DMS53 treated with DMSO at 0.1 percent for 48 hours (cell line): ENCODE results near the gene CDSN.
A peak's percentile ranks its signal among the peaks of the same experiment; 100 is the strongest.
"Not testable (repeated sequence)": the region's sequence is repeated elsewhere in the genome, so short reads cannot be mapped to it uniquely, and the experiment has no call there.

Source experiments
- DNase-seq: peaks from one replicate; lab custom pipeline; 2025; ENCODE audit not compliant: unreplicated experiment; lab: John Stamatoyannopoulos, UW

Gene CDSN, protein sequence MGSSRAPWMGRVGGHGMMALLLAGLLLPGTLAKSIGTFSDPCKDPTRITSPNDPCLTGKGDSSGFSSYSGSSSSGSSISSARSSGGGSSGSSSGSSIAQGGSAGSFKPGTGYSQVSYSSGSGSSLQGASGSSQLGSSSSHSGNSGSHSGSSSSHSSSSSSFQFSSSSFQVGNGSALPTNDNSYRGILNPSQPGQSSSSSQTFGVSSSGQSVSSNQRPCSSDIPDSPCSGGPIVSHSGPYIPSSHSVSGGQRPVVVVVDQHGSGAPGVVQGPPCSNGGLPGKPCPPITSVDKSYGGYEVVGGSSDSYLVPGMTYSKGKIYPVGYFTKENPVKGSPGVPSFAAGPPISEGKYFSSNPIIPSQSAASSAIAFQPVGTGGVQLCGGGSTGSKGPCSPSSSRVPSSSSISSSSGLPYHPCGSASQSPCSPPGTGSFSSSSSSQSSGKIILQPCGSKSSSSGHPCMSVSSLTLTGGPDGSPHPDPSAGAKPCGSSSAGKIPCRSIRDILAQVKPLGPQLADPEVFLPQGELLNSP

DNA sequence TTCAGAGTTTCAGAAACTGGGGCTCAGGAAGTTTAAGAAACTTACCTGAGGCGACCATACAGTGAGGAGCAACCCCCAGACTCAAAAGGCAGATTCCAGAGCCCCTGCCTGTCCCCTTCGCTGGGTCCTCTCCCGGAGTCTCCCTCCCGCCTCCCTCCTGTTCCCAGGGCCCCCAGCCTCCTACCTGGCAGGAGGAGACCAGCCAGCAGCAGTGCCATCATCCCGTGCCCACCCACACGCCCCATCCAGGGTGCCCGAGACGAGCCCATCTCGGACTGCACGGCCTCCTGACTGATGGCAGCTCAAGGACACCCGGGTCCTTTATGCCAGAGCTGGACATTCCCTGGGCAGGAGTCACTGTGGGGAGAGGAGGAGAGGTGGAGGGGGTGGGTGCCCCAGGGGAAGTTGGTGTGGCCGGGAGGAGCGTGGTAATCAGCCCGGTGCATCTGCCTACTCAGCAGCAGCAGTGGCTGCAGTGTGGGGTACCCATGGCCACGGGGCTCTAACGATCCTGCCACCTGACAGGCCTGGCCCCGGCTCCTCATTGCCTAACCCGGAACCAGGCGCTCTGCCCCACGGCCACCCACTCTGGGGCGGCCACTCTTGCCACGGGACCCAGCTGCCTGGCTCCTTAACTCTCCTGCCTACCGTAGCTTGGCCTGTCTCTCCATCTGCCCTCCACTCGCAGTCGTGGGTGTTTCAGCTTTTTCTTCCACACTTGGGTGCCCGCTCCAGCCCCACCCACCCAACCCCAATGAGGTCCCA, at the start of gene CDSN:
Gene CDSN, minus strand, starts transcription at position 296 of the 765 bp plus-strand sequence. Its CDS starts 27 bp downstream, at position 269.
- no peak for DNase-seq

DNA sequence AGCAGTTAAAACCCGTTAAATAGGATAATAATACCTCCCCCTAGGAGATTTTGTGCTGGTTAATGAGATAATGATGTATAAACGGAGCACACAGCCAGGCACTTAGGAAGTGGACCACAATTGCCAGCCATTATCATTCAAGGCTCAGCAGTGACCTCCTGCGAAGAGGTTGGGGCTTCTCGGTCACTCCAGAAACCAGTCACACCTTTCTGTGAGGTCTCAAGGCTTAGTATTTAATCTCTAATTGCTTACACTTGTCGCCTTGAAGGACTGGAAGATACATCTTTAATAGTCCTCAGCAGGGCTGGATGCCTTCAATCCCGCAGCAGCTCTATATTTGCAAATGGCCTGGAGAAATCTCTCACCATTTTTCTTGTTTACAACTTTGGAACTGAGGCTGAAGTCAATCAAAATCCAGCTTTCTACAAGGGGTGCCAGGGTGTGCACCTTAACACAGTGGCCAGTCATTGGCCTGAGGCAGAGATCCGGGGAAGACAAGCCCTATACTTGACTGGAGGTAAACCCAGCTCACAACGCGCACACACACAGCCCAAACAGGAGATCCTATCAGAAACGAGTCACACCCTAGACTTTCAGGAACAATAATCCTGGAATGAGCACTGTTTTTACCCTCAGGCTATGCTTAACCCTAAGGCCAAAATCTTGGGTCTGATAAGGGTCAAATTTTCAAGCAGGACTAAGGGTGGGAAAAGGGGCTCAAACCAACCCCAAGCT, 49.0 kb upstream of the CDSN start:
- DNase-seq: no peak

DNA sequence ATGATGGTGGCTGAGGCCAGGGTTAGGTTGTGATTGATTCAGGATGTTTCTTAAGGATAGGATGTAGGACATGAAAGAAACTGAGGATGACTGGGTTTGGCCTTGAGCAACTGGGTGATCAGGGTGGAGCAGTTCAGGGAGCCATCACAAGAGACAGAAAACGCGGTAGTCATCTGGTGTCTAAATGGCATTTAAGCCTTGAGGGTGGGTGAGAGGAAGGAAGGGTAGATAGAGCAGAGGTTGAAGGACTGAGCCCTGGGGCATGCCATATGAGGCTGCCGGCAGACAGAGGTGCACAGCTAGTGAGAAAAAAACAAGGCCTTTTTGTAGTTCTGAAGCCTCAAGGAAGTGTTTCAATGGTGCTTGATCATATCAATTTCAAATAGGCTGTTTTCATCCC, 48.4 kb upstream of the CDSN start:
- no peak for DNase-seq

DNA sequence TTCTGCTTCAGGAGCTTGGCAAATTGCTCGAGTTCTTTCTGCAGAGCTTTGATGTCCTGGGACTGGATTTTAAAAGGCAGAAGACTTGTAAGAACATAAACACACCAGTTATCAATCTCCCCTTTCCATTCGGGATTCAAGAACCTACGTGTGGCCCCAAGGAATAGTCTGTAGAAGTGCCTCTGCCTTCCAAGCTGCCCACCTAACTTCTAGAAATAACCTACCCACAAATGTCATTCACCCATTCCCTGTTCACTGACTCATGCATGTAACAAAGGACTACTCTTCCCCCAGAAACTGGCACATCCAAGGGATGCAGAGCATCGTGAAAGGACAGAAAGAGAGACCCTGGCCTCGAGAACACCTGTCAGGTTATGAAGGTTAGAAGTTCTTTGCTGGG, 45.7 kb upstream of the CDSN start:
- DNase-seq: no peak

DNA sequence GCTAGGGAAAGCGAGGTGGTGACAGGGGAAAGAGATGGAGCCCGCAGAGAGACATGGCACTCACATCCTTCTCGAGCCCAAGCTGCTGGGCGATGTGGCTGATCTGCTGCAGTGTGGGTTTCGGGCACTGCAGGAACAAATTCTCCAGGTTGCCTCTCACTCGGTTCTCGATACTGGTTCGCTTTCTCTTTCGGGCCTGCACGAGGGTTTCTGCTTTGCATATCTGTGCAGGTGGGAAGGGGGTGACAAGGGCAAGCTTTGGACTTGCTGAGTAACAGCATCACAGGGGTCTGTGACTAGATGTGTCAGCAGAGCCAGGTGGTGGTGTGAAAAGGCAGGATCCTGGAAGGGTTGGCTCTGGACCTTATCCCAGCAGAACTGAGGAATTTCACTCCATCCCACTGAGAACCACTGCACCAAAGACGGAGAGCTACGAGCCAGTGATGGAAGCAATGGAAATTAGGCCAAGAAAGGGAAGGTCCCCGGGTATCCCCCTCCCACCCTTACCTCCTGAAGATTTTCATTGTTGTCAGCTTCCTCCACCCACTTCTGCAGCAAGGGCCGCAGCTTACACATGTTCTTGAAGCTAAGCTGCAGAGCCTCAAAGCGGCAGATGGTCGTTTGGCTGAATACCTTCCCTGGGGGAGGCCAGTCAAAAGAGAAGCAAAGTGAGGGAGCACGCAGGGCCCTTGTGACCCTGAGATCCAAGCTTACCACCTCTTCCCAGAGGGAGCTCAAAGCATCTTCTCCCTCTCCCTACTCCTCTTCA, 45.0 kb upstream of the CDSN start:
- not testable (repeated sequence) for DNase-seq

DNA sequence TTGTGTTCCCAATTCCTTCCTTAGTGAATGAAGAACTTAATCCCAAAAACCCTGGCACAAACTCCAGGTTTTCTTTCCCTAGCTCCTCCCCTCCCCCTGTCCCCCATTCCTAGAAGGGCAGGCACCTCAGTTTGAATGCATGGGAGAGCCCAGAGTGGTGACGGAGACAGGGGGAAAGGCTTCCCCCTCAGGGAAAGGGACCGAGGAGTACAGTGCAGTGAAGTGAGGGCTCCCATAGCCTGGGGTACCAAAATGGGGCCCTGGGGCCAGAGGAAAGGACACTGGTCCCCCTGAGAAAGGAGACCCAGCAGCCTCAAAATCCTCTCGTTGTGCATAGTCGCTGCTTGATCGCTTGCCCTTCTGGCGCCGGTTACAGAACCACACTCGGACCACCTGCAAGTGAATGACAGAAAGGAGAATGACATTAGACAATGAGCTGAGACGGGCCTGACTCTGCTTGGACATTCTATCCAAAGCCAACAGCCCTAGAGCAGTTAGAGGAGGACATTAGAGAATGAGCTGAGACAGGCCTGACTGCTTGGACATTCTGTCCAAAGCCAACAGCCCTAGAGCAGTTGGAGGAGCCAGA, 44.3 kb upstream of the CDSN start:
- not testable (repeated sequence) for DNase-seq

DNA sequence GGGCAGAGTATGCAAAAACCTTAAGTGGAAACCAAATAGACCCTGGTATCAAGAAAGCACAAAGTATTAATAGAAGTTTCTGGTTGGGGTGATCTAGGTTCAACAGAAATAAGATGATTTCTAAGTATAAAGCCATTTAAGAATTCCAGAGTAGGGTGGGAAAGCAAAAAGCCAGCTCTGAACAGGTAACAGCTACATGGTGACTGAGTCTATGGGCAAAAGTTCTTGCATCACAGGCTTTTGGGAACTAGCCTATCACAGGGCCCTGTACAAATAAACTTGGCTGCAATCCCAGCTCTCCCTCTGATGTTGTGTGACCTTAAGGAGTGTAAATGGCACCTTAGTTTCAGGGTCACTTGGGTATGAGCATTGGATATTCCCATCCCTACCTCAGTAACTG, 43.7 kb upstream of the CDSN start:
- DNase-seq: no peak

DNA sequence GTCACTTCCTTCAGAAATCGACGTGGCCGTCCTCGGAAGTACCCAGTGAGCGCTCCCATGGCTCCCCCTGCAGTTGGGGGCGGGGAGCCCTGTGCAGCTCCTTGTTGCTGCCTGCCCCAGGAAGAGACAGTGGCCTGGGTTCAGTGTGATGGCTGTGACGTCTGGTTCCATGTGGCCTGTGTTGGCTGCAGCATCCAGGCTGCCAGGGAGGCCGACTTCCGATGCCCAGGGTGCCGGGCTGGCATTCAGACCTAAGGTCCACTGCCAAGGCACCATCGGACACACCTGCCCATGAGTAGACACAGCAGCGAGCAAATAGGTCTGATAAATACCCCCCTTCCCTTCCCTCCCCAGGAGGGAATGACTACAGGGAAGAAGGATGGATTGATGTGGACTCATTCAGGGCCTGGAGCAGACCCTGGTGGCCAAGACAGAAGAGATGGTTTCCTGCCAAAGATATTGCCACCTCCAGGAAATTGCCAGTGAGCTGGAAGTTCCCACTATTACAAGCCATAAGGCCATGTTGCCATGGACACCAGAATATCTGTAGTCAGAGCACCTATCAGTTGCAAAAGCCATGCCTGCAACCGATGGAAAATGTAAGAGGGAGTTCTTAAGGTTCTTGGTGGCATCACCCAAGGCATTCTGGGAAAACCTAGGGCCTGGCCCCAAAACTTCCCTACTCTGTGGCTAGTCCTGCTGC, 42.4 kb upstream of the CDSN start:
- DNase-seq: no peak

DNA sequence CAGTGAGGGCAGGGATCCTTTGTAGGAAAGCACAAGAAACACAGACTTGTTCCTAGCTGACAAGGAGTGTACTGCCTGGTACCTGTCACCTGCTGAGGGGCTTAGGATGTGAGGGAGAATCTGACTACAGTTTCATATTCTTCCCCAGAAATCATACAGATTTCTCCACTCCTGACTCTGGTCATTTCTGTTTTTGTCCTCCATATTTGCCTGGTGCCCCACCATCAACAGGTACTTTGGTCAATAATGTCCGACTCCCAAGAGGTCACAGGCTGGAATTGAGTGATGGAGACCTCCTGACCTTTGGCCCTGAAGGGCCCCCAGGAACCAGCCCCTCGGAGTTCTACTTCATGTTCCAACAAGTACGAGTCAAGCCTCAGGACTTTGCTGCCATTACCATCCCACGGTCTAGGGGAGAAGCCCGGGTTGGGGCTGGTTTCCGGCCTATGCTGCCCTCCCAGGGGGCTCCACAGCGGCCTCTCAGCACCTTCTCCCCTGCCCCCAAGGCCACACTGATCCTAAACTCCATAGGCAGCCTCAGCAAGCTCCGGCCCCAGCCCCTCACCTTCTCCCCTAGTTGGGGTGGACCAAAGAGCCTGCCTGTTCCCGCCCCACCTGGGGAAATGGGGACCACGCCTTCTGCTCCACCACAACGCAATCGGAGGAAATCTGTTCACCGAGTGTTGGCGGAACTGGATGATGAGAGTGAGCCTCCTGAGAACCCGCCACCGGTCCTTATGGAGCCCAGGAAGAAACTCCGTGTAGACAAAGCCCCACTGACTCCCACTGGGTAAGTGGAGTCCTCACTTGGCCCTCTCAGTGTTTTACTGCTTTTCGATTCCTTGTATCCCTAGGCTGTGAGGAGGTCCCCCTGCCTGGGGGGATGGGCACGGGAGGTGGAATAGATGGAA, 41.2 kb upstream of the CDSN start:
- DNase-seq: no peak

DNA sequence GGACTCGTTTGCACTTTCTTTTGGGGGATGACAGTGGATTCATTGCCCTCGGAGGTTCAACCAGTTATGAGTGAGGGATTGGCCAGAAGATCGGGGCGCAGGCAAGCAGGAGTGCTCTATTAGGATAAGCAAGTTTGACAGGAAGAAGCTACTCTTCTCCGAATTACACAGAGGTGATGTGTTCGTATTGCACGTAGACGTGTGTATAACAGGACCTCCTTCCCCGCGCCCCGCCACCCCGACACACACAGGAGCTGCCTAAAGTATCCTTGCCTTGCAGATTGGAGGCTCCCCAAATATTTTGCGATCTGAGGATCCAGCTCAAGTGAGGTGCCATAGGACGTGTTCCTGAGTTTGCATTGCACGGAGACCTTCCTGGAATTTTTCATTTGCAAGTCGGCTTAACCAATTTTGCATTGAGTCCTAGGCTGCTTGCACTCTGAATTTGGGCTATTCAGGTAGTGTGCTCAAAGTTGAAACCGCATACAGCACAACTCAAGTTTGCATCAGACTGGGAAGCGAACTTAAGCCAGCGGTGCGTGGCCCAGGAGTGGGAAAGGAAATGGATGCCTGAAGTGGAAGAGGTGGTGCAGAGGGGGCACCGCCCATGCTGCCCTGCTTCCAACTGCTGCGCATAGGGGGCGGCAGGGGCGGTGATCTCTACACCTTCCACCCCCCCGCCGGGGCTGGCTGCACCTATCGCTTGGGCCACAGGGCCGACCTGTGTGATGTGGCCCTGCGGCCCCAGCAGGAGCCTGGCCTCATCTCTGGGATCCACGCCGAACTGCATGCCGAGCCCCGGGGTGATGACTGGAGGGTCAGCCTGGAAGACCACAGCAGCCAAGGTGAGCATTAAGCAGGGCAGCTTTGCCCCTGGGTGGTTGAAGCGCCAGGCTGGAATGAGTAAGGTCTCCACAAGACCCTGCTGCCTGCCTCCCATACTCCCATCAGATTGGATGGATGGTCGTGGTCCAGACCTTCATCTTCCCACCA, 38.9 kb upstream of the CDSN start:
- no peak for DNase-seq

DNA sequence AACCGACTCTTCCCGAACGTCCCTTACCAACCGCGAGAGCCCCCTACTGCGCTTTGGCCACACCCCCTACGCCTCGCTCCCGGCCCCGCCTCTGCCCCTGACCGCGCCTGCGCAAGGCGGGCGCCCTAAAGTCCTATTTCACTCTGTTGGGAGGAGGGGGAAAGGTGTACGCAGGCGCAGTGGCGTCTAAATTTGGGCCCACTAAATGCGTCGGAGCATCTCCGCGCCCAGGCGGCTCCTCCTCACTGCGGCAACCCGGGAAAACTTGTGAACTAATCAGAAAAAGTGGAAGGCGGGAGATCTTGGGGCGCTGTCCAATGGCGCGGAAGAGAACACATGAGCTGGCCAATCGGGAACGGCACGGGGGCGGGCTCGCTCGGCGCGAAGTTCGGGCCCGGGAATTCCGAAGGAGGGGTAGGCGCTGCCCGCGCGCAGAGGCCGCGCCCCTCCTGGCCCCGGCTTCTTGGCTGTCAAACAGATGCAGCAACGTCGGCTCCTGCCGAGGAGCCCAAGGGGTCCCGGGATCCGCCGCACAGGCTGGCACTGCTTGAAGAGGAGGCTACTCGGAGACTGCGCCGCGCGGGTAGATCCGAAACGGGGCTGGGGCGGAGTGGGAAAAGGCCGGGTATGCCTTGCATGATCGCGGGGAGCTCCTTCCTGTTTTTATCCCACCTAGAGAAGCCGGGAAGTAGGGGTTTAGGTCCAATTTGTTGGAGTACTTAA, 38.1 kb upstream of the CDSN start, which contains the start of gene TCF19:
Gene TCF19, plus strand, starts transcription at position 450 of the 723 bp plus-strand sequence. CDS start 881 bp downstream, outside the sequence.
- DNase-seq: peak; percentile 88

DNA sequence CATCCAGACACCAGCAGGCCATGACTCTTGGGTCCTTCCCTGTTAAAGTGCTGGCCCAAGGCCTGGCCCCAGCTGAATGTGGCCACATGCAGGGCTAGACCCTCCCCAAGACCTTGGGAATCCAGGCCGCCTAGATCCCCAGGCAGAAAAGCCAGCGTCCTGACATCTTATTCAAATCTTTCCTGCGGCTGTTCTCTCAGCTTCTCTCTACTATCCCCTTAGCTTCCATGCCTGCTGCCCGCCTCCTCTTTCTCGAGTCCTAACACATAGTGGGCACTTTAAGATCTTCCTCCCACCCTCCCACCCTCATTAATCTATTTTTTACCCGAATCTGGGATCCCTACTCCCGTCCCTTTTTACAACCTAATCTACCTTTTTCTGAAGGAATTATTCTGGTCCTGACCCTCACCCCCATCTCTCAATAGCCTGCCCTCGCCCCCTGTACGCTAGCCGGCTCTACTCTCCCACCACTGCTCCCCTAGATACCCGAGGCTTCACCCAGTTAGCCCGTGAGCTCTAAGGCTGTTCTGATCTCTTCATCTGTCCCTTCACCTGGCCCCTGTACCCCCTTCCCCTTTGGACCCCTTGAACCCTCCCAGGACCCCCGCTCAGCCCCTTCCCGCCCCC, 37.4 kb upstream of the CDSN start, which contains the start of gene CCHCR1:
Gene CCHCR1, minus strand, starts transcription at position 290 of the 627 bp plus-strand sequence. Its CDS starts 202 bp downstream, at position 88.
- no peak for DNase-seq

DNA sequence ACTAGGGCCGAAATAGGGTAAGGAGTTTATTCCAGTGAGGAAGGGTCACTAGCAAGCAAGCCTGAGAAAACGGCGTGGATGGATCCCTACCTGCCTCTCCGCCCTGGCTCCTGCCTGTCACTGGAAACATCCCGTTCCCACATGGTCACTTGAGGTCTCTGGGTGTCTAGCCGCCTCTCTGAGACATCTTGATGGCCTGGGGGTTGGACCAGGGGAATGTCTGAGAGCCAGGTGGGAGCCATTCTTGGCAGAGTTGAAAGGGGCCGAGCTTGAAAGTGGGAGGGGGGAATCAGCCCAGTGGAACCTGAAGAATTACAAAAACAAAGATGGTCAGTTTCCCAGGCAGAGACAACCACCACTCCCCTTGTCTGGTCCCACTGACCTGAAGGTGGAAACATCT, 36.4 kb upstream of the CDSN start:
- no peak for DNase-seq

DNA sequence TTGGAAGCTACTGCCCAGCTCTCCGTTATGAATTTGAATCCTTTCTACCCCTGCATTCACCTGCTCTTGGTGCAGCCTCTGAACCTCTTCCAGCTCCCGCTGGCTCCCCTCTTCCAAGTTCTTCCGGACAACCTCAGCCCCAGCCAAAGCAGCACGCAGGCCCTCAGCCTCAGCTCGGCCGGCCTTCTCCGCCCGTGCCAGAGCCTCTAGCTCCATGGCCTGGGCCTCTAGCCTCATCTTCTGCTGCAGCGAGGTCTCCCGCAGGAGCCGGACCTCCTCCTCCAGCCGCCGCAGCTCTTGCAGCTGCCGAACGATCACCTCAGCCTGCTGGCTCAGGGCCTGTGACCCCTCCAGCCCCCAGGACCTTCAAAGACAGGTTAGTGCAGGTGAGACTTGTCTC, 34.2 kb upstream of the CDSN start:
- DNase-seq: no peak

DNA sequence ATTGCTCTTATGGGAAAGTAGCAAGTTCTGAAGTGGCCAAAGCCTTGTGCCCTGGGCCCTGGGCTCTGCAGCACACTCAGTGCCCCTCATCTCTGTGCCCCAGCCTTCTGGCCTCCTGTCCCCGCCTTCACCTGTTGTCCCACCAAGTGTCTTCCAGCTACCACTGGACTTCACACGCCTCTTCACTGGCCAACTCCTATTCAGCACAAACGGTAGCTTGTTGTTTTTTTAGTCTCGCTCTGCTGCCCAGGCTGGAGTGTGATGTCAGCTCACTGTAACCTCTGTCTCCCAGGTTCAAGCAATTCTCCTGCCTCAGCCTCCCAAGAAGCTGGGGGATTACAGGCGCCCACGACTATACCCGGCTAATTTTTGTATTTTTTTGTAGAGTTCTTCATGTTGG, 32.5 kb upstream of the CDSN start:
- peak; percentile 29 for DNase-seq

DNA sequence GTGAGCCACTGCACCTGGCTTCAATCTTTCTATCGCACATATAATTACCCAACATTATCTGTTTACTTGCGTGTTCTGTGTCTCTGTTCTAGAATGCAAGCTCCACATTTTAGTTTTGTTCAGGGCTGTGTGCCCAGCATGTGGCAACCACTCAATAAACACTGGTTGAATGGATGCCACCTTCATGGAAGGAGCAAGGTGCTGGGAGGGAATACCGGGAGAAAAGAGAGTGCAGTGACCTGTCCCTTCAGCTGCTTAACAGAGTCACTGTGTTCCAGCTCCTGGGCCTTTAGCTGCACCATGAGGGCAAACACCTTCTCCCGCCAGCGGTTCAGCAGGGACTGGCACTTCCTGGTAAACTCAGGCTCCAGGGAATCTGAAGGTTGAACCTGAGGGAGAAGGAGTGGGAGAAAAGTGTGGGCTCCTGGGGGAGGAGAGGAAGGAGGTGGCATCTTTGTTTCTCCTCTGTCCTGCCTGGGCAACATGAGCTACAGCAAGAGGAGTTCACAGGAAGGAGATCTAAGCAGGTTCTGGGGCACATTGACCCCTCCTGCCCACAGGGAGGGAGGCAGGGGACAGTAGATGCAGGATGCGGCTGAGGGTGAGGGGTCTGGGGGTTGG, 29.7 kb upstream of the CDSN start:
- no peak for DNase-seq
